ENCODE measurements around the gene UTRN. TPM values are rescaled to one million over a fixed set of nuclear protein-coding genes. Genes with fewer than 3 reads are reported as not detected.

UTRN gene
- total RNA-seq, 2 donors from 2014 or later = 163 to 243 TPM

DNA sequence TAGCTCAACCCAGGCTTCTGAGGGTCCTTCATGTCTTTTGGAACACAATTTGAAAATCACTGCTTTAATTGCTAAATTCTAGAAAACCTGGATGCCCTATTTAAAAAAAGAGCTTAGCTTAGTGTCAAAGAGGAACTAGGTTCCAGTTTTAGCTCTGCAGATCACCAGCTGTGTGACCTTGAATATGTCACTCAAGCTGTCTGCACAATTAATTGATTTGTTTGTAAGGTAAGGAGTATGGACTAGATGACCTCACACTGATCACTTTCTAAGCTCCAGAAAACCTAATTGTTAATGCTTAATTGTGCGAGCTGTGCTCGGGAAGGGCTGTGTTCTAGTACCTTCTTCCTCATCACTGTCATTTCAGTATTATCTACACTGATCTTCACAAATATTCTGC is 26.2 kb downstream of the UTRN start:
- peaks cover 19 to 35% of the 10 kb centered on the region in 2 donors for H3K4me1 ChIP-seq (ENCODE audit: control insufficient read depth in 1 of 2, low read depth in 2 of 2)
- no peaks in the 10 kb centered on the region for H3K27me3 ChIP-seq (replicated peaks; ENCODE audit: insufficient read depth)
- H3K27ac ChIP-seq = no peak overlapping the region
- no peak for DNase-seq (ENCODE audit: low spot score)
- H3K9me3 ChIP-seq = no peaks in the 10 kb centered on the region
- TF ChIP-seq, protein P1, sequence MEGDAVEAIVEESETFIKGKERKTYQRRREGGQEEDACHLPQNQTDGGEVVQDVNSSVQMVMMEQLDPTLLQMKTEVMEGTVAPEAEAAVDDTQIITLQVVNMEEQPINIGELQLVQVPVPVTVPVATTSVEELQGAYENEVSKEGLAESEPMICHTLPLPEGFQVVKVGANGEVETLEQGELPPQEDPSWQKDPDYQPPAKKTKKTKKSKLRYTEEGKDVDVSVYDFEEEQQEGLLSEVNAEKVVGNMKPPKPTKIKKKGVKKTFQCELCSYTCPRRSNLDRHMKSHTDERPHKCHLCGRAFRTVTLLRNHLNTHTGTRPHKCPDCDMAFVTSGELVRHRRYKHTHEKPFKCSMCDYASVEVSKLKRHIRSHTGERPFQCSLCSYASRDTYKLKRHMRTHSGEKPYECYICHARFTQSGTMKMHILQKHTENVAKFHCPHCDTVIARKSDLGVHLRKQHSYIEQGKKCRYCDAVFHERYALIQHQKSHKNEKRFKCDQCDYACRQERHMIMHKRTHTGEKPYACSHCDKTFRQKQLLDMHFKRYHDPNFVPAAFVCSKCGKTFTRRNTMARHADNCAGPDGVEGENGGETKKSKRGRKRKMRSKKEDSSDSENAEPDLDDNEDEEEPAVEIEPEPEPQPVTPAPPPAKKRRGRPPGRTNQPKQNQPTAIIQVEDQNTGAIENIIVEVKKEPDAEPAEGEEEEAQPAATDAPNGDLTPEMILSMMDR (IDR thresholded peaks at IDR 0.05) = no peak
- ATAC-seq (ENCODE audit: insufficient number of reproducible peaks, low FRiP score, low read depth) = no peak
- H3K36me3 ChIP-seq = peaks cover 8% of the 10 kb centered on the region
- no peak overlapping the region for H3K4me3 ChIP-seq

DNA sequence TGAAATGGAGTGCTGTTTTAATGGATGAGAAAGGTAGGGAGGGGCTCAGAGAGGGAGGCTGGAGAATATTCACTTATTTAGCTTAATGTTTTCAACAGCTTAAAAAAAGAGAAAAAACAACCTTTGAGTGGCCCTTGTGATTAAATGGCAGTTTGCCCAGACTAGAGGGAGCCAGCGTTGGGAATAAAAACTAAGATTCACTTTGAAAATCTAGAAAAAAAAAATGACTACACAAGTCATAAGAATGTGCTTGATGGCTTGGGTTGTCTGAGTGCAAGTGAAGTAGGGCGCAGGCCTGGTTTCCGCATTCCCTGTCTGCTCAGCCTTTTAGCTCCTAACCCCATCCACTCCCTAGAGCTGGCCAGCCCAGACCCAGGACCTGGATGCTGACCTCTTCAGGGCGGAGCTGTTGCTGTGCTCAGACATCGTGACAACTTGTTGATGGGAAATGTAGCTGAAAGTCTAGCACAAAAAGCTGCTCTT is 28.9 kb downstream of the UTRN start:
- H3K9me3 ChIP-seq = no peaks in the 10 kb centered on the region
- H3K27me3 ChIP-seq (replicated peaks; ENCODE audit: insufficient read depth) = no peaks in the 10 kb centered on the region
- H3K36me3 ChIP-seq = peaks cover 3% of the 10 kb centered on the region
- H3K4me3 ChIP-seq = no peak overlapping the region
- TF ChIP-seq, protein P1 (IDR thresholded peaks at IDR 0.05) = no peak
- H3K27ac ChIP-seq = peak overlapping the region; percentile 47 to 48
- ATAC-seq (ENCODE audit: insufficient number of reproducible peaks, low FRiP score, low read depth) = peak; percentile 68
- DNase-seq (ENCODE audit: low spot score) = peak; percentile 12
- peaks cover 27 to 49% of the 10 kb centered on the region in 2 donors for H3K4me1 ChIP-seq (ENCODE audit: control insufficient read depth in 1 of 2, low read depth in 2 of 2)

DNA sequence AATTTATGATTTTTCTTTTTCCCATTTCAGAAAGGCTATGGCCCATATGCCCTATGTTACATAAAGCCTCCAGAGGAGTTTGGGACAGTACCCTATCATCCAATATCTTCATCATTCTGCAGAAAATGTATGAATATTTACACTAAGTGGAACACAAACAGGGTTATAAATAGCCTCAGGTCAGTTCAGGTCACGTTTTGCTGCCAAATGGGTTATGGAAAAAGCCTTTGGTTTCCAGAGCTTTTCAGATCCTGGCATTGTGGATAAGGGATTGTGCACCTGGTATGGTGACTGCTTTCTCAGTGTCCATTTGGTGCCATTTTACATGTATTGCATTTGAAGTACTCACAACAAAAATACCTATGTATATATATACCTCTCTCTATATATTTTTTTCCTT is 29.4 kb downstream of the UTRN start:
- TF ChIP-seq, protein P1 (IDR thresholded peaks at IDR 0.05) = no peak
- H3K27me3 ChIP-seq (replicated peaks; ENCODE audit: insufficient read depth) = no peaks in the 10 kb centered on the region
- no peak overlapping the region for H3K4me3 ChIP-seq
- H3K4me1 ChIP-seq (ENCODE audit: control insufficient read depth in 1 of 2, low read depth in 2 of 2) = peaks cover 29 to 54% of the 10 kb centered on the region in 2 donors
- DNase-seq (ENCODE audit: low spot score) (no peak), ATAC-seq (ENCODE audit: insufficient number of reproducible peaks, low FRiP score, low read depth) (peak; percentile 37)
- H3K9me3 ChIP-seq = no peaks in the 10 kb centered on the region
- no peaks in the 10 kb centered on the region for H3K36me3 ChIP-seq
- peak overlapping the region; percentile 47 to 48 for H3K27ac ChIP-seq

DNA sequence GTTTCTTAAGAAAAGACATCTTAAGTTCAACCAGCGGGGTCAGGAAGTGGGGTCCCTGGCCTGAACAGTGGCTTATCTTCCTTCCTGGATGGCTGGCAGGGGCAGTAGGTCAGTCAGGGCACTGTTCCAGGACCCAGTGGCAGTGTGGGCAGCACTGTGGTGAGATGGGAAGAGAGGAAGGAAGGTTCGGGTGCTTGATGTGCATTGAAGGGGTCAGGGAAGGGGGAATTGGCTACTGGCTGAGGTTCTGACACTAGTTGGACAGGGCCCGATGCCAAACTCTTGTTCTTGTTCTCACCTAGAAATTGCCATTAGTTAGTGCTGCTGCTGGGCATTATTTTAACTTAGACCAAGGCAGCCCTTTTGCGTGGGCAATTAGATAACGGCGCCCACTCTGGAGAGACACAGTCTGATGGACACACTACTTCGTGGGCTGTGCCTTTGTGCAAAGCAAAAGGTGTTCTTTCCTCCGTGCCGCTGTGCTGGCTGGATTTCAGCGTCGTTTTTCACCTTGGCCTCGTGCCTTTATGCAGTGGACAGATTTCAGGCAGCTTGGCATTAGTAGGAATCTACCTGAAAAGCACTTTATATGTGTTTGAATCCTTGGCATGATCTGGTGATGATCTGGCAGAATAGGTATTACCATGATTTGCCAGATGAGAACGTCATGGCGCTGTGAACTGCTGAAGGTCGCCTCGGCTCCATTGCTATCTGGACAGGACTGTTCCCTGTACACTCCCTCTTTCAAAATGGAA is 30.3 kb downstream of the UTRN start:
- no peak overlapping the region for H3K4me3 ChIP-seq
- DNase-seq (ENCODE audit: low spot score) = no peak
- no peaks in the 10 kb centered on the region for H3K9me3 ChIP-seq
- peak overlapping the region; percentile 2 to 11 for H3K27ac ChIP-seq
- peaks cover 30 to 57% of the 10 kb centered on the region in 2 donors for H3K4me1 ChIP-seq (ENCODE audit: control insufficient read depth in 1 of 2, low read depth in 2 of 2)
- H3K27me3 ChIP-seq (replicated peaks; ENCODE audit: insufficient read depth) = no peaks in the 10 kb centered on the region
- ATAC-seq (ENCODE audit: insufficient number of reproducible peaks, low FRiP score, low read depth) = no peak
- no peaks in the 10 kb centered on the region for H3K36me3 ChIP-seq
- TF ChIP-seq, protein P1 (IDR thresholded peaks at IDR 0.05) = no peak

DNA sequence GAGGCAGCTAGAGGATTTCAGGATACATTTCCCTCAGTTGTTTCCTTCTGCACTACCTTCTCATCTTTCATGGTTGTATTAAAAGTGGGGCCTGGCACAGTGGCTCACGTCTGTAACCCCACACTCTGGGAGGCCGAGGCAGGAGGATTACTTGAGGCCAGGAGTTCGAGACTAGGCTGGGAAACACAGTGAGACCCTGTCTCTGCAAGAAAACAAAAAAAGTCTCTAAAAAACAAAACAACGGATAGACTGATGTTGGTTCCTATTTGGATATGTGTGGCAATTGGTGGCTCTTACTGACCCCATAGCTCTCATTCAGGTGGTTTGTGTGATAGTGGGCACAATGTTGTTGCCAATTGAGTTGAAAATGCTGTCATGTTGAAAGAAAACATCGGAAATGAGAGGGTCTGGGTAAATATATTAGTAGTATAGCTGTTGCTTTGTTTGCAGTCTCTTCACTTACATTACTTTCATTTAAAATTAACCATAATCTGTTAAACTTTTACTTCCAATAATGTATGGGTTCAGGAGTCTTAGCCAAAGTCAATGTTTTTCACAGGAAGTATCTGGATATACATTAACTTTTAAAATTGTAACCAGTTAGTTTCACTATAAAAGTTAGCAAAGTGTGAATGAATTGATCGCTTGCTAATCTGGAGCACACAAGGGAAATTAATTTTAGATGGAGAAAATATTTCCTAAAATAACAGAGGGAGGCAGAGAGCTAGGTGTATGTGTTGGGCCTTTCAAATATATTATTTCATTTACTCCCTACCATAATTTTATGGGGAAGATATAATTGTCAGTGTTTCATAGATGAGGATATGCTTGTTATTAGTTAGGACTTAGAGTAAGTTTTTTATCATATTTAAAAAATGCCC is 31.1 kb downstream of the UTRN start:
- ATAC-seq (ENCODE audit: insufficient number of reproducible peaks, low FRiP score, low read depth) = no peak
- peaks cover 30 to 57% of the 10 kb centered on the region in 2 donors for H3K4me1 ChIP-seq (ENCODE audit: control insufficient read depth in 1 of 2, low read depth in 2 of 2)

More for the DNA sequence above, 31.1 kb downstream of the UTRN start:
- DNase-seq (ENCODE audit: low spot score) = no peak
- TF ChIP-seq, protein P1 (IDR thresholded peaks at IDR 0.05) = no peak
- Histone ChIP-seq H3K27ac (no peak overlapping the region), H3K4me3 (no peak overlapping the region), H3K36me3 (no peaks in the 10 kb centered on the region), H3K27me3 (replicated peaks; ENCODE audit: insufficient read depth) (no peaks in the 10 kb centered on the region), H3K9me3 (no peaks in the 10 kb centered on the region)

Data from thoracic aorta (tissue), 2 donors.